Testis (tissue), 3 donors: ENCODE measurements around the gene DNAJC10. TPM values are rescaled to one million over a fixed set of nuclear protein-coding genes. Genes with fewer than 3 reads are reported as not detected.

Source experiments
- DNase-seq: peaks from one replicate; pipeline ENCODE4 v3.0.0-alpha.2; 2019
- H3K27ac ChIP-seq, 2 donors: fragments of 200-600 bp; sonication (generic); one replicate each; pipeline ENCODE4 v1.5.1; 2019
- H3K27me3 ChIP-seq: fragments of 200-600 bp; sonication (generic); one replicate; pipeline ENCODE4 v1.5.1; 2019
- H3K36me3 ChIP-seq: fragments of 200-600 bp; sonication (generic); one replicate; pipeline ENCODE4 v1.5.1; 2017; ENCODE audit warnings: low read depth; ENCODE audit errors: missing control alignments
- H3K4me1 ChIP-seq: fragments of 200-600 bp; sonication (generic); one replicate; pipeline ENCODE4 v1.5.1; 2019
- H3K4me3 ChIP-seq, 2 donors: fragments of 200-600 bp; sonication (generic); one replicate each; pipeline ENCODE4 v1.5.1; 2017 to 2019
- H3K9me3 ChIP-seq: fragments of 200-600 bp; sonication (generic); one replicate; pipeline ENCODE4 v1.5.1; 2017
- CTCF ChIP-seq, 3 experiments: fragments of 450-650 bp in 2 of 3; fragments of 200-600 bp in 1 of 3; sonication (generic) in 1 of 3; IDR thresholded peaks; one replicate each; pipeline ENCODE4 v1.5.1; 2016 to 2019; ENCODE audit warnings: antibody characterized with exemption in 3 of 3, mild to moderate bottlenecking in 2 of 3, moderate library complexity in 1 of 3
- POLR2A ChIP-seq: fragments of 450-650 bp; IDR thresholded peaks from one replicate; pipeline ENCODE4 v1.6.1; 2017; ENCODE audit warnings: antibody characterized with exemption, mild to moderate bottlenecking, moderate library complexity
- WGBS, 2 donors: methylation state at CpG; one replicate each; pipeline ENCODE4 v1.1.5; 2018; 5-methylcytosine and 5-hydroxymethylcytosine counted together
- intact Hi-C: fragments of 100-400 bp; cut with DNase I; formaldehyde crosslinking; loops from one replicate; pipeline ENCODE4 v1.15.1; 2023; ENCODE audit warnings: low total_unique reads
- polyA plus RNA-seq: library from polyadenylated mRNA; stranded (reverse); fragments of 350-450 nt; fragmentation: Illumina TruSeq; extraction: RNeasy Lipid Tissue Mini Kit (QIAGEN cat#74804); gene quantifications from one replicate; pipeline ENCODE4 v1.2.3, GENCODE V29; 2014; ENCODE audit warnings: low read depth, low replicate concordance; ENCODE audit not compliant: insufficient read depth
- total RNA-seq, 2 donors: library from RNA; depleted of rRNA; stranded (reverse); fragments of >200 nt; gene quantifications; one replicate each; pipeline ENCODE4 v1.2.3, GENCODE V29; 2016

The DNAJC10 gene
- total and polyA plus RNA-seq, 3 donors from 2014 or later, result 51.0 to 91.3 (median 81.4) TPM

GRCh38 chr2:182694189-182694588 is 21.9 kb upstream of the DNAJC10 start:
- intact Hi-C loops, result no loop called here
- no peak for DNase-seq
- no peaks in the 10 kb centered on the region for H3K27me3 ChIP-seq
- no peaks in the 10 kb centered on the region for H3K4me1 ChIP-seq
- TF ChIP-seq POLR2A (no peak), CTCF (IDR thresholded peaks at IDR 0.05) (no peak)
- no peak overlapping the region for H3K4me3 ChIP-seq
- no peaks in the 10 kb centered on the region for H3K9me3 ChIP-seq
- WGBS, 2 donors, result 92 to 96% methylated on average over 4 of the region's 4 CpGs
- no peaks in the 10 kb centered on the region for H3K36me3 ChIP-seq
- no peak overlapping the region for H3K27ac ChIP-seq

GRCh38 chr2:182695776-182696175 is 20.3 kb upstream of the DNAJC10 start:
- Histone ChIP-seq H3K27me3 (no peaks in the 10 kb centered on the region), H3K27ac (no peak overlapping the region), H3K9me3 (no peaks in the 10 kb centered on the region), H3K36me3 (no peaks in the 10 kb centered on the region), H3K4me1 (no peaks in the 10 kb centered on the region), H3K4me3 (no peak overlapping the region)
- 95 to 97% methylated on average over 2 of the region's 2 CpGs for WGBS, 2 donors
- TF ChIP-seq POLR2A, result no peak
- TF ChIP-seq CTCF (IDR thresholded peaks at IDR 0.05), result no peak
- DNase-seq, result no peak
- intact Hi-C loops, result no loop called here

GRCh38 chr2:182698671-182699070 is 17.4 kb upstream of the DNAJC10 start:
- TF ChIP-seq POLR2A, result no peak
- no peaks in the 10 kb centered on the region for H3K9me3 ChIP-seq
- H3K4me3 ChIP-seq, result no peak overlapping the region
- no peaks in the 10 kb centered on the region for H3K4me1 ChIP-seq
- no peaks in the 10 kb centered on the region for H3K36me3 ChIP-seq
- 34 to 43% methylated on average over 3 of the region's 3 CpGs for WGBS, 2 donors
- no peaks in the 10 kb centered on the region for H3K27me3 ChIP-seq
- no peak overlapping the region for H3K27ac ChIP-seq
- intact Hi-C loops, result no loop called here
- DNase-seq, result no peak

- 88 to 97% methylated on average over 1 of the region's 1 CpG for WGBS, 2 donors
- TF ChIP-seq CTCF (IDR thresholded peaks at IDR 0.05) (no peak), POLR2A (no peak)
- Histone ChIP-seq H3K36me3 (no peaks in the 10 kb centered on the region), H3K27ac (no peak overlapping the region), H3K4me3 (no peak overlapping the region), H3K9me3 (no peaks in the 10 kb centered on the region), H3K4me1 (no peaks in the 10 kb centered on the region), H3K27me3 (no peaks in the 10 kb centered on the region)
- no peak for DNase-seq
- intact Hi-C loops, result no loop called here
Observed at GRCh38 chr2:182705761-182706160, 10.3 kb upstream of the DNAJC10 start.

GRCh38 chr2:182706751-182707150 is 9.3 kb upstream of the DNAJC10 start:
- H3K27ac ChIP-seq, result no peak overlapping the region
- TF ChIP-seq CTCF (IDR thresholded peaks at IDR 0.05), result no peak
- no peak for DNase-seq
- H3K27me3 ChIP-seq, result no peaks in the 10 kb centered on the region
- no peaks in the 10 kb centered on the region for H3K9me3 ChIP-seq
- WGBS, 2 donors, result 91 to 96% methylated on average over 2 of the region's 2 CpGs
- no peak overlapping the region for H3K4me3 ChIP-seq
- no peaks in the 10 kb centered on the region for H3K4me1 ChIP-seq
- intact Hi-C loops, result no loop called here
- no peaks in the 10 kb centered on the region for H3K36me3 ChIP-seq
